Measurements from ENCODE around the gene LASP1NB.

DNA sequence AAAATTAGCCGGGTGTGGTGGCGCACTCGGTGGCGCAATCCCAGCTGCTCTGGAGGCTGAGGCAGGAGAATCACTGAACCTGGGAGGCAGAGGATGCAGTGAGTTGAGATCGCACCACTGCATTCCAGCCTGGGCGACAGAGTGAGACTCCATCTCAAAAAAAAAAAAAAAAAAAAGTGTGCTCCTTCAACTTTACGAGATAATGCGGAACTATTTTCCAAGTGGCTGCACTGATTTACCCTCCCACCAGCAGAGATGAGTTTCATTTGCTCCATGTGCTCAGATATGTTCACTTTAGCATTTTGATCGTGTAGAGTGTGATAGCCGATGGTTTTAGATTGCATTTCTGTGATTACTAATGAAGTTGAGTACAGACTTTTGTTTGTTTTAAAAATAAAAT is 20.0 kb upstream of the LASP1NB start:
- TF ChIP-seq, protein P1, sequence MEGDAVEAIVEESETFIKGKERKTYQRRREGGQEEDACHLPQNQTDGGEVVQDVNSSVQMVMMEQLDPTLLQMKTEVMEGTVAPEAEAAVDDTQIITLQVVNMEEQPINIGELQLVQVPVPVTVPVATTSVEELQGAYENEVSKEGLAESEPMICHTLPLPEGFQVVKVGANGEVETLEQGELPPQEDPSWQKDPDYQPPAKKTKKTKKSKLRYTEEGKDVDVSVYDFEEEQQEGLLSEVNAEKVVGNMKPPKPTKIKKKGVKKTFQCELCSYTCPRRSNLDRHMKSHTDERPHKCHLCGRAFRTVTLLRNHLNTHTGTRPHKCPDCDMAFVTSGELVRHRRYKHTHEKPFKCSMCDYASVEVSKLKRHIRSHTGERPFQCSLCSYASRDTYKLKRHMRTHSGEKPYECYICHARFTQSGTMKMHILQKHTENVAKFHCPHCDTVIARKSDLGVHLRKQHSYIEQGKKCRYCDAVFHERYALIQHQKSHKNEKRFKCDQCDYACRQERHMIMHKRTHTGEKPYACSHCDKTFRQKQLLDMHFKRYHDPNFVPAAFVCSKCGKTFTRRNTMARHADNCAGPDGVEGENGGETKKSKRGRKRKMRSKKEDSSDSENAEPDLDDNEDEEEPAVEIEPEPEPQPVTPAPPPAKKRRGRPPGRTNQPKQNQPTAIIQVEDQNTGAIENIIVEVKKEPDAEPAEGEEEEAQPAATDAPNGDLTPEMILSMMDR (IDR thresholded peaks at IDR 0.05; ENCODE audit: poor library complexity, severe bottlenecking), result no peak
- TF ChIP-seq EP300 (conservative IDR thresholded peaks at IDR 0.05; ENCODE audit: poor library complexity, severe bottlenecking) (no peak), EZH2 (IDR thresholded peaks at IDR 0.05; ENCODE audit: borderline replicate concordance, insufficient read depth, low read length, poor library complexity, severe bottlenecking) (no peak), POLR2AphosphoS5 (IDR thresholded peaks at IDR 0.05) (no peak), TAF1 (IDR thresholded peaks at IDR 0.05; ENCODE audit: low read depth) (no peak), RAD21 (conservative IDR thresholded peaks at IDR 0.05) (no peak)
- TF ChIP-seq, protein P2, sequence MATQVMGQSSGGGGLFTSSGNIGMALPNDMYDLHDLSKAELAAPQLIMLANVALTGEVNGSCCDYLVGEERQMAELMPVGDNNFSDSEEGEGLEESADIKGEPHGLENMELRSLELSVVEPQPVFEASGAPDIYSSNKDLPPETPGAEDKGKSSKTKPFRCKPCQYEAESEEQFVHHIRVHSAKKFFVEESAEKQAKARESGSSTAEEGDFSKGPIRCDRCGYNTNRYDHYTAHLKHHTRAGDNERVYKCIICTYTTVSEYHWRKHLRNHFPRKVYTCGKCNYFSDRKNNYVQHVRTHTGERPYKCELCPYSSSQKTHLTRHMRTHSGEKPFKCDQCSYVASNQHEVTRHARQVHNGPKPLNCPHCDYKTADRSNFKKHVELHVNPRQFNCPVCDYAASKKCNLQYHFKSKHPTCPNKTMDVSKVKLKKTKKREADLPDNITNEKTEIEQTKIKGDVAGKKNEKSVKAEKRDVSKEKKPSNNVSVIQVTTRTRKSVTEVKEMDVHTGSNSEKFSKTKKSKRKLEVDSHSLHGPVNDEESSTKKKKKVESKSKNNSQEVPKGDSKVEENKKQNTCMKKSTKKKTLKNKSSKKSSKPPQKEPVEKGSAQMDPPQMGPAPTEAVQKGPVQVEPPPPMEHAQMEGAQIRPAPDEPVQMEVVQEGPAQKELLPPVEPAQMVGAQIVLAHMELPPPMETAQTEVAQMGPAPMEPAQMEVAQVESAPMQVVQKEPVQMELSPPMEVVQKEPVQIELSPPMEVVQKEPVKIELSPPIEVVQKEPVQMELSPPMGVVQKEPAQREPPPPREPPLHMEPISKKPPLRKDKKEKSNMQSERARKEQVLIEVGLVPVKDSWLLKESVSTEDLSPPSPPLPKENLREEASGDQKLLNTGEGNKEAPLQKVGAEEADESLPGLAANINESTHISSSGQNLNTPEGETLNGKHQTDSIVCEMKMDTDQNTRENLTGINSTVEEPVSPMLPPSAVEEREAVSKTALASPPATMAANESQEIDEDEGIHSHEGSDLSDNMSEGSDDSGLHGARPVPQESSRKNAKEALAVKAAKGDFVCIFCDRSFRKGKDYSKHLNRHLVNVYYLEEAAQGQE (IDR thresholded peaks at IDR 0.05; ENCODE audit: borderline replicate concordance), result no peak

Measured in neural cell (in vitro differentiated cells).